ENCODE data around the gene TFCP2L1.
A peak's percentile ranks its signal among the peaks of the same experiment; 100 is the strongest.
"Not testable (repeated sequence)": the region's sequence is repeated elsewhere in the genome, so short reads cannot be mapped to it uniquely, and the experiment has no call there.

Gene TFCP2L1, protein sequence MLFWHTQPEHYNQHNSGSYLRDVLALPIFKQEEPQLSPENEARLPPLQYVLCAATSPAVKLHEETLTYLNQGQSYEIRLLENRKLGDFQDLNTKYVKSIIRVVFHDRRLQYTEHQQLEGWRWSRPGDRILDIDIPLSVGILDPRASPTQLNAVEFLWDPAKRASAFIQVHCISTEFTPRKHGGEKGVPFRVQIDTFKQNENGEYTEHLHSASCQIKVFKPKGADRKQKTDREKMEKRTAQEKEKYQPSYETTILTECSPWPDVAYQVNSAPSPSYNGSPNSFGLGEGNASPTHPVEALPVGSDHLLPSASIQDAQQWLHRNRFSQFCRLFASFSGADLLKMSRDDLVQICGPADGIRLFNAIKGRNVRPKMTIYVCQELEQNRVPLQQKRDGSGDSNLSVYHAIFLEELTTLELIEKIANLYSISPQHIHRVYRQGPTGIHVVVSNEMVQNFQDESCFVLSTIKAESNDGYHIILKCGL

GRCh38 chr2:121284463-121285449, at the start of gene TFCP2L1:
TSS of gene TFCP2L1 (minus strand) at chr2:121285202. CDS start at chr2:121285109, 93 bp downstream.
- DNase-seq, result peak; percentile 15

DNA sequence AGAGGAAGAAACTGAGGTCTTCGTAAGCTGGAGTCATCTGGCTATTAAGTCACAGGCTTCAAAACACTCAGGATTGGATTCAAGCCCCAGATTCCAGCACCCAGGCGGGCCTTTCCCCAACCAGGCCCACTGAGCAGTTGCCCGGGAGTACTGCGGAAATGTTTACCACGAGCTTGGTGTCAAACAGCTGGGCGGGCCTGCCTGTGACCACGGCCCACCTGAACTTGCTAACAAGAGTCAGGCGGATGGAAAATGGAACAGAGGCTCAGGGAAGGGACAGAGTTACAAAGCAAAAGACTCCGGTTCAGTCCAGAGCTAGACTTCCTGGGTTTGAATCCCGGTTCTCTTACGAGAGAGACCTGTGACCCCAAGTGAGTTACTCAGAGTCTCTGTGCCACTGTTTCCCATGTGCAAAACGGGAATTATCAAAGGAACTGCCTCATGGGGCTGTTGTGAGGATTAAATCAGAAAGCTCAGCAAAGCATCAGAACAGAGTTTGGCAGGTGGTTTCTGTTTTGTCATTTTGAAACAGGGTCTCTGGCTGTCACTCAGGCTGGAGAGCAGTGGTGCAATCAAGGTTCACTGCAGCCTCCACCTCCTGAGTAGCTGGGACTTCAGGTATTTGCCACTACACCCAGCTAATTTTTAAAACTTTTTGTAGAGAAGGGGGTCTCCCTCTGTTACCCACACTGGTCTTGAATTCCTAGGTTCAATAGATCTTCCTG, 49.0 kb upstream of the TFCP2L1 start:
- DNase-seq, result no peak

DNA sequence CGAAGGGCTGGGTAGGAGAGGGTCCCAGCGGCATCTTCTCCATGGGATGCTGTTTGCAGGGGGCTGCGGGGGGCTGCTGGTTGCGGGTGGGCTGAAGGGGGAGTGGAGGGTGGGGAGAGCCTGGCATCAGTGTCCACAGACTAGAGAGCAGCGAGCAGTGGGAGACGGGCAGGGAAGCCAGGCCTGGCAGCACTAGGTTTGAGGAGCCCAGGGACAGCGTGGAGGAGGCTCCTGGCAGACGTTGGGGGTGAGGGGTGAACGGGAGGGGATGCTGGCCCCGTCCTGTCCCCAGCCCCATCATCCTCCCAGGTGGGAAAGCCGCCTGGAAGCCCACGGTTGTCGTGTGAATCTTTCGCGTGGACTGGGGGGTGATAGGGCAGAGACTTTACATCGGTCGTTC, 48.2 kb upstream of the TFCP2L1 start:
- DNase-seq, result no peak

DNA sequence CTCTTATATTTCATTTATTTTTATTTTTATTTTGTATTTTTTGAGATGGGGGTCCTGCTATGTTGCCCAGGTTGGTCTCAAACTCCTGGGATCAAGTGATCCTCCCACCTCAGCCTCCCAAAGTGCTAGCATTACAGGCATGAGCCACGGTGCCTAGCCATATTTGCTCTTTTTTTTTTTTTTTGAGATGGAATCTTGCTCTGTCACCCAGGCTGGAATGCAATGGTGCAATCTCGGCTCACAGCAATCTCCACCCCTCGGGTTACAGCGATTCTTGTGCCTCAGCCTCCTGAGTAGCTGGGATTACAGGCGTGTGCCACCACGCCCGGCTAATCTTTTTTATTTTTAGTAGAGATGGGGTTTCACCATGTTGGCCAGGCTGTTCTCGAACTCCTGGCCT, 46.3 kb upstream of the TFCP2L1 start:
- not testable (repeated sequence) for DNase-seq

DNA sequence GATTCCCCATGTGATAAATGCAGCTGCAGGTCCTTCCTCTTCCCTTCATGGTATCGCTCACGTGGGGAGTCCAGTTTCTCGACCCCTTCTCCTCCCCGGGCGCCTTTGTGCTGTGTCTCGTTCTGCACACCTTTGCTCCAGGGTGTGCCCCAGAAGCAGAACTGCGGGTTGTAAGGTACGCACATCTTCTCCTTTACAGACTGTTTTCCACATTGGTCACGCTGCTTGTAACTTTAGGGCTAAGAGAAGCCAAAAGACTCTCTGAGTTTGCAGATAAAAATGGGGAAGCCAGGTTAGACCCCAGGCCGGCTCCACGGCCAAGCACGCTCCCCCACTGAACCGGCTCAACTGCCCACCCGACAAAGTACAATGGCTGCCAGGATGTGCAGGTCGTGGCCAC, 45.9 kb upstream of the TFCP2L1 start:
- DNase-seq, result no peak

- no peak for DNase-seq
These were observed 44.8 kb upstream of the TFCP2L1 start for GRCh38 chr2:121329786-121330185.

DNA sequence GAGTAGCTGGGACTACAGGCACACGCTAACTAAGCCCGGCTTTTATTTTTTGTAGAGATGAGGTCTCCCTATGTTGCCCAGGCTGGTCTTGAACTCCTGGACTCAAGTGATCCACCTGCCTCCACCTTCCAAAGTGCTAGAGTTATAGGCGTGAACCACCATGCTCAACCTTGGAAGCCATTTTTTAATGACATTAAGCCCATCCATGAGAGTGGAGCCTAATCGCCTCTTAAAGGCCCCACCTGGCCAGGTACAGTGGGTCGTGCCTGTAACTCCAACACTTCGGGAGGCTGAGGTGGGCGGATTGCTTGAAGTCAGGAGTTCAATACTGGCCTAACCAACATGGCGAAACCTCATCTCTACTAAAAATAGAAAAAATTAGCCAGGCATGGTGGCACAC, 41.6 kb upstream of the TFCP2L1 start:
- DNase-seq, result no peak

DNA sequence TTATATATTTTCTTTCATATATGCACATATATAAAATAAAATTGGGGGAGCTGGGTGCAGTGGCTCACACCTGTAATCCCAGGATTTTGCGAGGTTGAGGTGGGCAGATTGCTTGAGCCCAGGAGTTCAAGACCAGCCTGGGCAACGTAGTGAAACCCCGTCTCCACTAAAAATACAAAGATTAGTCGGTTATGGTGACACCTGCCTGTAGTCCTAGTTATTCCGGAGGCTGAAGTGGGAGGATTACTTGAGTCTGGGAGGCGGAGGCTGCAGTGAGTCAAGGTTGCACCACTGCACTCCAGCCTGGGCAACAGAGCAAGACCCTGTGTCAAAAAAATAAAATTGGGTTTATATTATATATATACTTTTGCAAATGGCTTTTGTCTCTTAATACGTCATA, 39.6 kb upstream of the TFCP2L1 start:
- no peak for DNase-seq

DNA sequence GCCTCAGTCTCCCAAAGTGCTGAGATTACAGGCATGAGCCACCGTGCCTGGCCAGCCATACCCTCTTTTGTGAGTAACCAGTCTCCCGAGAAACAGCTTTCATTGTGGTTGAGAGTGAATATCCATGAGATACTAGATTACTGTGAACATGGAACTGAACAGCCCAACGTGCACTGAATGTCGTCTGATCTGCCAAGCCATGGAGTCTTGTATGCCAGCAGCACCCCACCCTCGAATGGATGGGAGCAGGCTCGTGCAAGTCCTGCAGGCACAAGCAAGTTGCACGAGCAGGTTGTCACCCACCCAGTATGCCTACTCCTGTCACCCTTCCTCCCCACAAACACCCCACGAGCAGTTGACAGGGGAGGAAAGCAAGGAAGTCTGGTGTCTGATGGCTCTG, 36.5 kb upstream of the TFCP2L1 start:
- DNase-seq, result no peak

DNA sequence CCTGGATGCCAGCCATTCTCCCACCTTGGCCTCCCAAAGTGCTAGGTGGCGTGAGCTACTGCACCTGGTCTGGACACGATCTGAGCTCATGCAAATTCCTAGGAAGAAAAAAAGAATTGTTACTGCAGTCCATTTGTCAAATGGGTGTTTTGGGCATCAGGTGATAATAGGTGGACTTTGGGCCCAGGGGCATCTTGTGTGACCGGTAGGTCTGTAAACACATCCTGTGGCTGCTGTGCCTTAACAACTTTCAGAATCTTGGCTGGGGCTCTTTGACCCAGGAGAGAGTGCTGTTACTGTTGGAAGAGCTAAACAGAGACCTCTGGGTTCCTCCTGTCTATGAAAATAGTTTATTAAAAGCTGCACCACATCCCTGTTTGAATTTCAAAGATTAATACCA, 34.9 kb upstream of the TFCP2L1 start:
- DNase-seq, result no peak

DNA sequence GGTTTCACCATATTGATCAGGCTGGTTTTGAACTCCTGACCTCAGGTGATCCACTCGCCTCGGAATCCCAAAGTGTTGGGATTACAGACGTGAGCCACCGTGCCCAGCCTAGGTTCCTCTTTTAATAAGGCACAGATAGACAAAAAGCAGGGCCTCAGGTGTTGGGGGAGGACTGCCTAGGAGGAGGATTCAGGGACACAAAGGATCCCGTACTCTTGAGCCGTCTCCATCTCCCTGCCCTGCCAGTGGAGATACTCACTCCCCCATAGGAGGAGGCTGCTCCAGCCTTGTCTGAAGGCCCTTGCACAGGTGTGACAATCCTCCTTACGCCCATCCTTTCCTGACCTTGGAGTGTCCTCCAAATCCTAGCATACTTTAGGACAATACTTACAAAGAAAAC, 32.0 kb upstream of the TFCP2L1 start:
- DNase-seq, result no peak

- DNase-seq, result not testable (repeated sequence)
These were observed 28.7 kb upstream of the TFCP2L1 start for GRCh38 chr2:121313701-121314100.

GRCh38 chr2:121309801-121310200, 24.8 kb upstream of the TFCP2L1 start:
- DNase-seq, result no peak

GRCh38 chr2:121309323-121309722, 24.3 kb upstream of the TFCP2L1 start:
- no peak for DNase-seq

GRCh38 chr2:121307048-121307447, 22.0 kb upstream of the TFCP2L1 start:
- DNase-seq, result no peak

GRCh38 chr2:121304941-121305340, 19.9 kb upstream of the TFCP2L1 start:
- DNase-seq, result no peak

GRCh38 chr2:121303531-121304263, 18.7 kb upstream of the TFCP2L1 start:
- DNase-seq, result no peak

DNA sequence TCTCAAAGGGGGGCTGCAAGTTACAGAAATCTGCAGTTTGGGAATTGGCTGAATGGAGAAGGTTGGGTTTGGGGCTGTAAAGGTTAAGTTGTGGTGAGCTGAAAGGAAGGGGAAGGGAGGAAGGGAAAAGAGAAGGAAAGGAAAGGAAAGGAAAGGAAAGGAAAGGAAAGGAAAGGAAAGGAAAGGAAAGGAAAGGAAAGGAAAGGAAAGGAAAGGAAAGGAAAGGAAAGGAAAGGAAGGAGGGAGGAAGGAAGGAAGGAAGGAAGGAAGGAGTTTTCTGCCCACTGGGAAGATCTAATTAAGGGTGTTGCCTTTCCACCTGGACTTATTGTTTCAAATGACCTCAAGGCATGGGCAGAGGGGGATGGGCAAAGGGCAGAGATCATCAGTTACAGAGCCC, 16.2 kb upstream of the TFCP2L1 start:
- not testable (repeated sequence) for DNase-seq

GRCh38 chr2:121298476-121298875, 13.5 kb upstream of the TFCP2L1 start:
- no peak for DNase-seq

DNA sequence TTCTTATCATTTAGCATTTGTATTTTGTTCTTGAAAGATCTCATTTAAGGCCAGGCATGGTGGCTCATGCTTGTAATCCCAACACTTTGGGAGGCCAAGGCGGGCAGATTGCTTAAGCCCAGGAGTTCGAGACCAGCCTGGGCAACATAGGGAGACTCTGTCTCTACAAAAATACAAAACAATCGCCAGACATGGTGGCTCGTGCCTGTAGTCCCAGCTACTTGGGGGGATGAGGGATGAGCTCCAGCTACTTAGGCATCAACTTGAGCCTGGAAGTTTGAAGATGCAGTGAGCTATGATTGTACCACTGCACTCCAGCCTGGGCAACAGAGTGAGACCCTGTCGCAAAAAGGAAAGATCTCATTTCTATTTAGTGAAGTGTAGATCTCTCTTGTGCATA, 12.9 kb upstream of the TFCP2L1 start:
- DNase-seq, result not testable (repeated sequence)

DNA sequence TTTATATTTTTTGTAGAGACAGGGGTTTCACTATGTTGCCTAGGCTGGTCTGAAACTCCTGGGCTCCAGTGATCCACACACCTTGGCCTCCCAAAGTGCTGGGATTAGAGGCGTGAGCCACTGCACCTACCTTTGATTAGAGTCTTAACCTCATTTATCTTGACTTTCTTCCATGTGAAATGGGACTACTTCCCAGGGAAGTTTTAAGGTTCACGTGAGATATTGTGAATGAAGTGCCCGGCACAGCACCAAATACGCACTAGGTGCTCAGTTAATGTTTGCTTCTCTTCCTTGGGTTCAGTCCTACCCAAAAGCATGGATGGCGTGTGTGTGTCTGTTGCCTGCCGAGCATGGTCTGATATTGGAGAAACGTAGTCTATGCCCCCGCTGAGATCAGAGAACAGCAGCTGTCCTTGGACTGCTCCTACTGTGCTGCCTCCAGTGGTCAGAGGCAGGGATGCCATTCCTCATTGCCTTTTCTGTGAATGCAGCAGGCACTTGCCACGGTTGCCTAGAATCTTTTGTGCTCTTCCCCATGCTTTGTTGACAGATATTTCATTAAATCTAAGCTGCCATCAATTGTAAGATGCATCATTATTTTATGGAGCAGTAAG, 12.3 kb upstream of the TFCP2L1 start:
- DNase-seq, result no peak

Measured in NCI-H748 treated with DMSO at 0.1 percent for 48 hours (cell line).